GM13976 (cell line): Measurements from ENCODE around the gene RASGRP4.

Source experiments
- DNase-seq: peaks from one replicate; pipeline ENCODE4 v3.0.0; 2012; ENCODE audit warnings: low spot score
- in situ Hi-C: fragments of 300-500 bp; cut with MboI; formaldehyde crosslinking; loops from one replicate; pipeline ENCODE4 v1.12.0; 2022; ENCODE audit warnings: low sequenced_read_pairs, mixed read lengths, inconsistent platforms; ENCODE audit not compliant: unreplicated experiment
- TF ChIP-seq, protein P1 (sequence below): IDR thresholded peaks from 2 replicates; pipeline ENCODE4 v1.5.1; 2012; ENCODE audit warnings: borderline replicate concordance, mild to moderate bottlenecking; ENCODE audit not compliant: insufficient read depth; ENCODE audit errors: extremely low read depth, missing control alignments, control extremely low read depth

The RASGRP4 gene

DNA sequence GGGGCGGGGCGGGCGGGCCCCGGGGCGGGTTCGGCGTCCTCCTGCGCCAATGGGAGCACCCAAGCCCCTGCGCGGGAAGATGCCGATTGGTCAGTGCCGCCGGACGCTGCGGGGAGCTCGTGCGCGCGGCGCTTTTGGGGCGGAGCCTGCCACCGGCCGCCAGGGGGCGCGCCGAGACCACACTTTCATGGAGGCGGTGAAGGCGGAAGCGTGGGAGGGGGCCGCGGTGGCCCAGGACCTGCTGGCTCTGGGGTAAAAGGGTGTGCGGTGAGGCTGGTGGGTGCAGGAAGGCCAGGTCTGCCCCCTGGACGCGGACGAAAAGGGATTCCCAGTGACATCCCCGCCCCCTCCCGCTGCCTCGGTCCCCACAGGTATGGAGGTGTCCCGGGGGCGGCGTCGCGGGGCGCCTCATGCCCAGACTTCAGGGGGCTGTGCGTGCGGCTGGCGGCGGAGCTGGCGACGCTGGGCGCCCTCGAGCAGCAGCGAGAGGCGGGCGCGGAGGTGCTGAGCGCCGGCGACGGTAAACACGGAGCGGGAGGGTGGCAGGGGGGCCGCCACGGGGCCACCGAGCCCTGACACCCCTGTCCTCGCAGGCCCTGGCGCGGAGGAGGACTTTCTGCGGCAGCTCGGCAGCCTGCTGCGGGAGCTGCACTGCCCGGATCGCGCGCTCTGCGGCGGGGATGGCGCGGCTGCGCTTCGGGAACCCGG is 22.9 kb downstream of the RASGRP4 start, which contains the start of gene FAM98C:
TSS of gene FAM98C (plus strand) at position 127 of the 708 bp plus-strand sequence. CDS start at position 188, 61 bp downstream.
- DNase-seq, result peak; percentile 100
- in situ Hi-C loops, result loop anchor here (25.0 kb wide), 1 partner anchor 234 kb away; the partner anchor contains the start of gene ACTN4

DNA sequence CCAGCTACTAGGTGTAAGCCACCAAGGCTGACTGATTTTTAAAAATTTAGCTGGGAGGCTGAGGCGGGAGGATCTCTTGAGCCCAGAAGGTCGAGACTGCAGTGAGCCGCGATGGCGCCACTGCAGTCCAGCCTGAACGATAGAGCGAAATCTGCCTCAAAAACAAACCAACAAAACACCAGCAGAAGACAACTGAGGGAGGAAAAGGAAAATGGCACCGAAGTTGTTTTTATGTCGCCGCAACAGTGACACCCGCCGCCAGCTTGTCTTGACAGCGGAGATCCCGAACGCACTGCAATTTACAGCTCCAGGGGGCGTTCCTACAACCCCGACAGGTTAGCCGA is 23.4 kb downstream of the RASGRP4 start:
- in situ Hi-C loops, result loop anchor here (25.0 kb wide), 1 partner anchor 235 kb away; the partner anchor contains the start of gene ACTN4
- TF ChIP-seq, protein P1, sequence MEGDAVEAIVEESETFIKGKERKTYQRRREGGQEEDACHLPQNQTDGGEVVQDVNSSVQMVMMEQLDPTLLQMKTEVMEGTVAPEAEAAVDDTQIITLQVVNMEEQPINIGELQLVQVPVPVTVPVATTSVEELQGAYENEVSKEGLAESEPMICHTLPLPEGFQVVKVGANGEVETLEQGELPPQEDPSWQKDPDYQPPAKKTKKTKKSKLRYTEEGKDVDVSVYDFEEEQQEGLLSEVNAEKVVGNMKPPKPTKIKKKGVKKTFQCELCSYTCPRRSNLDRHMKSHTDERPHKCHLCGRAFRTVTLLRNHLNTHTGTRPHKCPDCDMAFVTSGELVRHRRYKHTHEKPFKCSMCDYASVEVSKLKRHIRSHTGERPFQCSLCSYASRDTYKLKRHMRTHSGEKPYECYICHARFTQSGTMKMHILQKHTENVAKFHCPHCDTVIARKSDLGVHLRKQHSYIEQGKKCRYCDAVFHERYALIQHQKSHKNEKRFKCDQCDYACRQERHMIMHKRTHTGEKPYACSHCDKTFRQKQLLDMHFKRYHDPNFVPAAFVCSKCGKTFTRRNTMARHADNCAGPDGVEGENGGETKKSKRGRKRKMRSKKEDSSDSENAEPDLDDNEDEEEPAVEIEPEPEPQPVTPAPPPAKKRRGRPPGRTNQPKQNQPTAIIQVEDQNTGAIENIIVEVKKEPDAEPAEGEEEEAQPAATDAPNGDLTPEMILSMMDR, result no peak
- DNase-seq, result no peak

More for the DNA sequence above, 22.9 kb downstream of the RASGRP4 start, which contains the start of gene FAM98C:
- TF ChIP-seq, protein P1, result peak; percentile 99

DNA sequence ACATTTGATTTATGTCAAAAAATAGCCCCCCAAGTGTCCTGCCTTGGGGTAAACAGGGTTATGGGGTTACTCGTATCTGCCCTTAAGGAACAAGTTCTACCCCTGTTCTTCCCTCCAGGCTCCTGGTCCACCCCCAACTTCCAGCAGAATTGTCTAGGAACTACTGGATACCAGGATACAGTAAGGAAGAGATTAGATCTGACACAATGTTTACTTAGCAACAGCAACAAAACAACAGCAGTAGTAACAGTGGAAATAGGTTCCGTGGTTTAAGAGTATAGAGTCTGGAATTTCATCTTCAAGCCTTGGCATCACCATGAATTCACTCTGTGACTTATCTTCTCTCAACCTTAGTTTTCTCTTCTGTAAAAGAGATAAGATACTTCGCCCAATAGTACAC is 24.9 kb downstream of the RASGRP4 start:
- in situ Hi-C loops, result loop anchor here (25.0 kb wide), 1 partner anchor 236 kb away; the partner anchor contains the start of gene ACTN4
- no peak for DNase-seq
- TF ChIP-seq, protein P1, result no peak

DNA sequence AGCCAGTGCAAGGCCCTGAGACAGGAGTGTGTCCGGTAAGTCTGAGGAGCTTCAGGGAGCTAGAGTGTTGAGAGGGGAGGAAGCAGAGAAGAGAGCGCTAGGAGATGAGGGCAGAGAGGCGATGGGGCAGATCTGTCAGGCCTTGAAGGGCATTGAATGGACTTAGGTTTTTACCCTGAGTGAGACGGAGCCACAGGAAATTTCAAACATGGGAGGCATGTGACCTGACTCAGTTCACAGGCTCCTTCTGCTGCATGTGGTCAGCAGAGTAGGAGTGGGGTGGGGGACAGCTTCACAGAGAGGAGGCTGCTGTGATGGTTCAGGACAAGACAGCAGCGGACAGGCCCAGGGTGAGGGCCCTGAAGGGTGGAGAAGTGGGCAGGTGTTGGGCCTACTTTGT is 25.7 kb downstream of the RASGRP4 start:
- in situ Hi-C loops, result loop anchor here (25.0 kb wide), 1 partner anchor 237 kb away; the partner anchor contains the start of gene ACTN4
- TF ChIP-seq, protein P1, result no peak
- DNase-seq, result no peak

DNA sequence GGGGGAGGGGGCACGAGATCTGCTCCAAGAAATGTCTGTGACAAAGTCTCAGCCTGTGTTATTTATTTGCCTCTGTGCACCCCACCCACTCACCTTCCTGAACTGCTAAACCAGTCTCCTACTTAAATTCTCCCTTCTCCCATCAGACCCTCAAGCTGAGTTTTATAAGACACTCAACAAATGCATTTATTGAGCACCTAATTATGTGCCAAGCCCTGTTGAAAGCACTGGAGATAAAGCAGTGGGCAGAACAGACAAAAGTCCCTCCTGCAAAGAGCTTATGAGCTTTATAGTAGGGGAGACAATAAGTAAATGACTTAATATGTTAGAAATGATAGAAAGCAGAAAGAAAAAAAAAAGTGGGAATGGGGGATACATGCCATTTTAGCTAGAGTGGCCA is 26.5 kb downstream of the RASGRP4 start:
- TF ChIP-seq, protein P1, result no peak
- in situ Hi-C loops, result no loop called here
- DNase-seq, result no peak

DNA sequence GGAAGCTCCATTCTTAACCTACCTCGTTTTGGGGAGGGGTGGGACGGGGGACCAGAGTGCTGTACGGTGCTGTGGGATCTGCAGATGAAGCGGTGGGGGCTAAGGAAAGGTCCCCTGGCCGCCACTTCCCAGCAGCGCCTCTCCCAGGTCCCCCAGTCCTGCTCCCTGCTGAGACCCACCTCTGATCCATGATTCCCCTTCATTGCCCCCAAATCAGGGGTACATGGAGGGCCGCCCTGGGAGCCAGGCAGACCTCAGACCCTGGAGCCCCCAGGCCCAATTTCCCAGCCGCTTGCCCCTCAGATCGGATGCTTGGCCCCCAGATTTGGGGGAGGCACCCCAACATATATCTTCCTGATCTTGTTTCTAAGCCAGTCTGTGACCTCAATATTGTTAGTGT is 26.9 kb downstream of the RASGRP4 start:
- in situ Hi-C loops, result no loop called here
- TF ChIP-seq, protein P1, result no peak
- no peak for DNase-seq
